ENCODE results near the gene DMAC1.

GRCh38 chr9:7827792-7828191, 28.2 kb upstream of the DMAC1 start:
- TF ChIP-seq CTCF (conservative IDR thresholded peaks at IDR 0.05), result no peak
- no peak for TF ChIP-seq EZH2 (IDR thresholded peaks at IDR 0.05; ENCODE audit: low read depth)
